GM12878 (cell line): ENCODE measurements around the gene PEAR1.

Experiments
- BHLHE40 ChIP-seq, 2 experiments: fragments of 450-650 bp in 1 of 2; IDR thresholded peaks; 2 replicates each; pipeline ENCODE4 v1.6.1; 2011 to 2017; ENCODE audit warnings: low read depth in 2 of 2, borderline replicate concordance in 1 of 2, improper control_type of control experiment in 1 of 2, low read length in 1 of 2, mild to moderate bottlenecking in 1 of 2
- BRCA1 ChIP-seq: IDR thresholded peaks from 2 replicates; pipeline ENCODE4 v1.6.1; 2011; ENCODE audit warnings: low read depth, low read length, improper control_type of control experiment
- CBFB ChIP-seq: IDR thresholded peaks from 2 replicates; pipeline ENCODE4 v1.6.1; 2016; ENCODE audit warnings: antibody characterized with exemption, low read depth
- EZH2 ChIP-seq: IDR thresholded peaks from 2 replicates; pipeline ENCODE4 v1.6.1; 2012; ENCODE audit warnings: low read depth, mild to moderate bottlenecking, control low read depth, inconsistent platforms, low read length, borderline replicate concordance; ENCODE audit not compliant: control insufficient read depth
- GABPA ChIP-seq: IDR thresholded peaks from 2 replicates; pipeline ENCODE4 v1.6.1; 2014; ENCODE audit warnings: antibody characterized with exemption, low read depth, mild to moderate bottlenecking, inconsistent platforms
- POLR2A ChIP-seq: IDR thresholded peaks from 2 replicates; pipeline ENCODE4 v1.6.1; 2011; ENCODE audit warnings: low read depth, mild to moderate bottlenecking, low read length
- POLR2AphosphoS5 ChIP-seq: IDR thresholded peaks from 2 replicates; pipeline ENCODE4 v1.6.1; 2011; ENCODE audit warnings: mild to moderate bottlenecking, low read length, inconsistent platforms
- RAD21 ChIP-seq: IDR thresholded peaks from 2 replicates; pipeline ENCODE4 v1.6.1; 2011; ENCODE audit warnings: mild to moderate bottlenecking, low read depth, low read length, moderate library complexity; ENCODE audit not compliant: insufficient read depth
- RELA ChIP-seq: fragments of 450-650 bp; IDR thresholded peaks from 2 replicates; pipeline ENCODE4 v1.8.0; 2014; ENCODE audit warnings: borderline replicate concordance; ENCODE audit not compliant: partially characterized antibody
- SREBF2 ChIP-seq: IDR thresholded peaks from 2 replicates; pipeline ENCODE4 v1.6.1; 2012; ENCODE audit warnings: mild to moderate bottlenecking, low read length
- ZNF207 ChIP-seq: fragments of 450-650 bp; IDR thresholded peaks from 2 replicates; pipeline ENCODE4 v1.6.1; 2014; ENCODE audit warnings: antibody characterized with exemption, mild to moderate bottlenecking, borderline replicate concordance
- TF ChIP-seq, protein P1 (sequence below), 3 experiments: IDR thresholded peaks in 2 of 3; conservative IDR thresholded peaks in 1 of 3; 2 replicates each; pipeline ENCODE4 v1.5.1; 2011; ENCODE audit warnings: low read depth in 3 of 3, low read length in 3 of 3, mild to moderate bottlenecking in 3 of 3, control low read depth in 2 of 3, moderate library complexity in 2 of 3, inconsistent platforms in 1 of 3, mixed read lengths in 1 of 3; ENCODE audit not compliant: control insufficient read depth in 2 of 3, insufficient read depth in 1 of 3; ENCODE audit errors: extremely low read depth in 1 of 3
- TF ChIP-seq, protein P2 (sequence below): IDR thresholded peaks from 2 replicates; pipeline ENCODE4 v1.6.1; 2012; ENCODE audit warnings: mild to moderate bottlenecking, low read depth, low read length

DNA sequence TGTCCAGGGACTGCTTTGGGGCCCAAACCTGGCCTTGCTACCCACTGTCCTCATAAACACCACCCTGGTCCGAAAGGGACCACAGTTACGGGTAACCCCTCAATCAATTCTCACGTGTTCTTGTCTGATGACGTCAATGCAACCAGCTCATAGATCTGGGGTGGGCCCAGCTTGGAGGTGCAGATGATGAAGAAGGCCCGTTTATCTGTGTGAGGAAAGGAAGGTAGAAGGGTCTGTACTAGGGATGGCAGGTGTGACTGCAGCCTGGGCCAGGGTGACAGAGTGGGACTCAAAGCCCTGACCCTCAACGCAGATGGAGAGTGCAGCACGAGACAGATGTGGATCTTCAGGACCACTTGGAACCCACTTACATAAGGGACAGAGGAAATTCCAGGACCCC lies 49.1 kb downstream of the PEAR1 start:
- TF ChIP-seq RAD21 = no peak
- TF ChIP-seq, protein P1, sequence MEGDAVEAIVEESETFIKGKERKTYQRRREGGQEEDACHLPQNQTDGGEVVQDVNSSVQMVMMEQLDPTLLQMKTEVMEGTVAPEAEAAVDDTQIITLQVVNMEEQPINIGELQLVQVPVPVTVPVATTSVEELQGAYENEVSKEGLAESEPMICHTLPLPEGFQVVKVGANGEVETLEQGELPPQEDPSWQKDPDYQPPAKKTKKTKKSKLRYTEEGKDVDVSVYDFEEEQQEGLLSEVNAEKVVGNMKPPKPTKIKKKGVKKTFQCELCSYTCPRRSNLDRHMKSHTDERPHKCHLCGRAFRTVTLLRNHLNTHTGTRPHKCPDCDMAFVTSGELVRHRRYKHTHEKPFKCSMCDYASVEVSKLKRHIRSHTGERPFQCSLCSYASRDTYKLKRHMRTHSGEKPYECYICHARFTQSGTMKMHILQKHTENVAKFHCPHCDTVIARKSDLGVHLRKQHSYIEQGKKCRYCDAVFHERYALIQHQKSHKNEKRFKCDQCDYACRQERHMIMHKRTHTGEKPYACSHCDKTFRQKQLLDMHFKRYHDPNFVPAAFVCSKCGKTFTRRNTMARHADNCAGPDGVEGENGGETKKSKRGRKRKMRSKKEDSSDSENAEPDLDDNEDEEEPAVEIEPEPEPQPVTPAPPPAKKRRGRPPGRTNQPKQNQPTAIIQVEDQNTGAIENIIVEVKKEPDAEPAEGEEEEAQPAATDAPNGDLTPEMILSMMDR (IDR thresholded peaks at IDR 0.05 in 2 of 3, conservative IDR thresholded peaks at IDR 0.05 in 1 of 3; ENCODE audit: control insufficient read depth in 2 of 3, extremely low read depth in 1 of 3, insufficient read depth in 1 of 3, low read depth in 3 of 3, low read length in 3 of 3) = no peak
- TF ChIP-seq SREBF2 = no peak
- TF ChIP-seq CBFB = no peak
- TF ChIP-seq RELA = no peak
- TF ChIP-seq, protein P2, sequence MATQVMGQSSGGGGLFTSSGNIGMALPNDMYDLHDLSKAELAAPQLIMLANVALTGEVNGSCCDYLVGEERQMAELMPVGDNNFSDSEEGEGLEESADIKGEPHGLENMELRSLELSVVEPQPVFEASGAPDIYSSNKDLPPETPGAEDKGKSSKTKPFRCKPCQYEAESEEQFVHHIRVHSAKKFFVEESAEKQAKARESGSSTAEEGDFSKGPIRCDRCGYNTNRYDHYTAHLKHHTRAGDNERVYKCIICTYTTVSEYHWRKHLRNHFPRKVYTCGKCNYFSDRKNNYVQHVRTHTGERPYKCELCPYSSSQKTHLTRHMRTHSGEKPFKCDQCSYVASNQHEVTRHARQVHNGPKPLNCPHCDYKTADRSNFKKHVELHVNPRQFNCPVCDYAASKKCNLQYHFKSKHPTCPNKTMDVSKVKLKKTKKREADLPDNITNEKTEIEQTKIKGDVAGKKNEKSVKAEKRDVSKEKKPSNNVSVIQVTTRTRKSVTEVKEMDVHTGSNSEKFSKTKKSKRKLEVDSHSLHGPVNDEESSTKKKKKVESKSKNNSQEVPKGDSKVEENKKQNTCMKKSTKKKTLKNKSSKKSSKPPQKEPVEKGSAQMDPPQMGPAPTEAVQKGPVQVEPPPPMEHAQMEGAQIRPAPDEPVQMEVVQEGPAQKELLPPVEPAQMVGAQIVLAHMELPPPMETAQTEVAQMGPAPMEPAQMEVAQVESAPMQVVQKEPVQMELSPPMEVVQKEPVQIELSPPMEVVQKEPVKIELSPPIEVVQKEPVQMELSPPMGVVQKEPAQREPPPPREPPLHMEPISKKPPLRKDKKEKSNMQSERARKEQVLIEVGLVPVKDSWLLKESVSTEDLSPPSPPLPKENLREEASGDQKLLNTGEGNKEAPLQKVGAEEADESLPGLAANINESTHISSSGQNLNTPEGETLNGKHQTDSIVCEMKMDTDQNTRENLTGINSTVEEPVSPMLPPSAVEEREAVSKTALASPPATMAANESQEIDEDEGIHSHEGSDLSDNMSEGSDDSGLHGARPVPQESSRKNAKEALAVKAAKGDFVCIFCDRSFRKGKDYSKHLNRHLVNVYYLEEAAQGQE = no peak
- TF ChIP-seq EZH2 = no peak
- no peak for TF ChIP-seq GABPA
- TF ChIP-seq POLR2A = no peak
- TF ChIP-seq POLR2AphosphoS5 = no peak
- no peak for TF ChIP-seq BRCA1
- TF ChIP-seq BHLHE40 (IDR thresholded peaks at IDR 0.05; ENCODE audit: borderline replicate concordance in 1 of 2, low read depth in 2 of 2, low read length in 1 of 2) = no peak
- TF ChIP-seq ZNF207 = no peak
